HT-29 (cell line): ENCODE results near the gene RIMS3. TPM values are rescaled to one million over a fixed set of nuclear protein-coding genes. Genes with fewer than 3 reads are reported as not detected.
A peak's percentile ranks its signal among the peaks of the same experiment; 100 is the strongest.
"Not testable (repeated sequence)": the region's sequence is repeated elsewhere in the genome, so short reads cannot be mapped to it uniquely, and the experiment has no call there.

Experiments
- DNase-seq: peaks from one replicate; pipeline ENCODE4 v3.0.0-alpha.2; 2015; ENCODE audit warnings: low spot score
- total RNA-seq: library from RNA; depleted of rRNA; stranded (reverse); fragments of >200 nt; shearing (Covaris generic); gene quantifications from 2 replicates; pipeline ENCODE4 v1.2.3, GENCODE V29; 2014; rRNA removed

RIMS3 gene
- total RNA-seq, 1 experiment from 2014 or later = 0.05 TPM

GRCh38 chr1:40593449-40594186, 71.9 kb downstream of the RIMS3 start:
- DNase-seq = no peak

- peak; percentile 73 for DNase-seq
Observed at GRCh38 chr1:40592107-40592803, 73.2 kb downstream of the RIMS3 start.

- no peak for DNase-seq
Observed at GRCh38 chr1:40588586-40588985, 76.9 kb downstream of the RIMS3 start.

GRCh38 chr1:40583980-40584379, 81.5 kb downstream of the RIMS3 start:
- no peak for DNase-seq

GRCh38 chr1:40582116-40582515, 83.4 kb downstream of the RIMS3 start:
- DNase-seq = no peak

GRCh38 chr1:40575336-40575735, 90.1 kb downstream of the RIMS3 start:
- no peak for DNase-seq

GRCh38 chr1:40574805-40575204, 90.7 kb downstream of the RIMS3 start:
- DNase-seq = not testable (repeated sequence)

Other genes starting within 250 kb of the RIMS3 start
- gene ZFP69B, start 215.2 kb downstream of the RIMS3 start, total RNA-seq = 0.57 and 1.3 TPM in 2 replicates
- 0.20 and 0.37 TPM in 2 replicates for gene ZFP69, start 188.4 kb downstream of the RIMS3 start, total RNA-seq
- gene EXO5, start 156.9 kb downstream of the RIMS3 start, total RNA-seq = 7.7 and 8.7 TPM in 2 replicates
- 1.2 and 1.4 TPM in 2 replicates for gene ZNF684, start 134.0 kb downstream of the RIMS3 start, total RNA-seq
- gene NFYC, start 26.0 kb upstream of the RIMS3 start, total RNA-seq = 42.6 and 43.5 TPM in 2 replicates
- gene KCNQ4, start 118.1 kb upstream of the RIMS3 start, total RNA-seq = 0.74 and 0.83 TPM in 2 replicates
- gene CITED4, start 196.7 kb upstream of the RIMS3 start, total RNA-seq = 3.1 and 6.4 TPM in 2 replicates